Measurements from ENCODE around the gene ARPC5L.

Gene ARPC5L

GRCh38 chr9:124878518-124878917 lies 16.6 kb downstream of the ARPC5L start:
- Histone ChIP-seq H3K27me3 (ENCODE audit: control insufficient read depth in 1 of 2, insufficient read depth in 1 of 2, low read length in 2 of 2) (no peaks in the 10 kb centered on the region), H2BK120ac (ENCODE audit: low read depth, low read length) (no peak overlapping the region), H3K4me2 (ENCODE audit: low read length, poor library complexity, severe bottlenecking) (no peak overlapping the region), H3K9ac (ENCODE audit: low read length) (no peak overlapping the region), H2AK5ac (ENCODE audit: low read length, severe bottlenecking) (no peak overlapping the region), H3K27ac (ENCODE audit: low read length, poor library complexity, severe bottlenecking) (no peak overlapping the region), H3K36me3 (ENCODE audit: control insufficient read depth in 1 of 2, insufficient read depth in 2 of 2, low read depth in 1 of 2, low read length in 2 of 2) (peaks cover 78 to 91% of the 10 kb centered on the region in 2 experiments), H2BK12ac (ENCODE audit: low read length in 2 of 2) (no peak overlapping the region), H3K4me1 (ENCODE audit: control insufficient read depth, insufficient read depth, low read depth, low read length) (peaks cover 10% of the 10 kb centered on the region), H3K4me3 (ENCODE audit: insufficient read depth in 1 of 2, low read depth in 1 of 2, low read length in 2 of 2) (no peak overlapping the region), H2AFZ (ENCODE audit: low read depth, low read length) (no peak overlapping the region), H3K79me1 (replicated peaks; ENCODE audit: low read length, poor library complexity, severe bottlenecking) (peaks cover 19% of the 10 kb centered on the region), H2BK5ac (ENCODE audit: low read depth, low read length, poor library complexity, severe bottlenecking) (no peak overlapping the region), H4K8ac (ENCODE audit: low read length) (no peak overlapping the region), H2BK15ac (ENCODE audit: low read depth, poor library complexity, severe bottlenecking) (no peak overlapping the region), H3K4ac (ENCODE audit: low read depth in 1 of 2, low read length in 2 of 2) (no peak overlapping the region), H3K18ac (ENCODE audit: low read depth in 1 of 2, low read length in 2 of 2) (no peak overlapping the region), H3K14ac (ENCODE audit: low read length in 2 of 2) (no peak overlapping the region), H4K91ac (ENCODE audit: low read length) (no peak overlapping the region), H3K23ac (ENCODE audit: low read length in 2 of 2) (no peak overlapping the region), H3K9me3 (ENCODE audit: control insufficient read depth, low read length) (no peaks in the 10 kb centered on the region)
- WGBS: 91% methylated on average over 4 of the region's 6 CpGs
- DNase-seq: no peak

GRCh38 chr9:124879226-124879625 lies 17.3 kb downstream of the ARPC5L start:
- no peaks in the 10 kb centered on the region for H3K27me3 ChIP-seq (ENCODE audit: control insufficient read depth in 1 of 2, insufficient read depth in 1 of 2, low read length in 2 of 2)
- no peak overlapping the region for H2BK5ac ChIP-seq (ENCODE audit: low read depth, low read length, poor library complexity, severe bottlenecking)
- no peak overlapping the region for H2BK15ac ChIP-seq (ENCODE audit: low read depth, poor library complexity, severe bottlenecking)
- no peak overlapping the region for H3K14ac ChIP-seq (ENCODE audit: low read length in 2 of 2)
- H2BK120ac ChIP-seq (ENCODE audit: low read depth, low read length): no peak overlapping the region
- H2AFZ ChIP-seq (ENCODE audit: low read depth, low read length): no peak overlapping the region
- H3K23ac ChIP-seq (ENCODE audit: low read length in 2 of 2): no peak overlapping the region
- WGBS: 93% methylated on average over 10 of the region's 10 CpGs
- no peak overlapping the region for H2AK5ac ChIP-seq (ENCODE audit: low read length, severe bottlenecking)
- H3K9ac ChIP-seq (ENCODE audit: low read length): no peak overlapping the region
- H3K4me1 ChIP-seq (ENCODE audit: control insufficient read depth, insufficient read depth, low read depth, low read length): peaks cover 7% of the 10 kb centered on the region
- no peak for DNase-seq
- no peak overlapping the region for H3K27ac ChIP-seq (ENCODE audit: low read length, poor library complexity, severe bottlenecking)
- no peak overlapping the region for H2BK12ac ChIP-seq (ENCODE audit: low read length in 2 of 2)
- peaks cover 72 to 85% of the 10 kb centered on the region in 2 experiments for H3K36me3 ChIP-seq (ENCODE audit: control insufficient read depth in 1 of 2, insufficient read depth in 2 of 2, low read depth in 1 of 2, low read length in 2 of 2)
- no peak overlapping the region for H3K4me2 ChIP-seq (ENCODE audit: low read length, poor library complexity, severe bottlenecking)
- no peaks in the 10 kb centered on the region for H3K9me3 ChIP-seq (ENCODE audit: control insufficient read depth, low read length)
- H4K8ac ChIP-seq (ENCODE audit: low read length): no peak overlapping the region
- H3K4ac ChIP-seq (ENCODE audit: low read depth in 1 of 2, low read length in 2 of 2): no peak overlapping the region
- H4K91ac ChIP-seq (ENCODE audit: low read length): no peak overlapping the region
- no peak overlapping the region for H3K4me3 ChIP-seq (ENCODE audit: insufficient read depth in 1 of 2, low read depth in 1 of 2, low read length in 2 of 2)
- peaks cover 19% of the 10 kb centered on the region for H3K79me1 ChIP-seq (replicated peaks; ENCODE audit: low read length, poor library complexity, severe bottlenecking)
- no peak overlapping the region for H3K18ac ChIP-seq (ENCODE audit: low read depth in 1 of 2, low read length in 2 of 2)

GRCh38 chr9:124880501-124880900 lies 18.6 kb downstream of the ARPC5L start:
- Histone ChIP-seq H2BK120ac (ENCODE audit: low read depth, low read length) (no peak overlapping the region), H3K27ac (ENCODE audit: low read length, poor library complexity, severe bottlenecking) (no peak overlapping the region), H2AK5ac (ENCODE audit: low read length, severe bottlenecking) (no peak overlapping the region), H3K23ac (ENCODE audit: low read length in 2 of 2) (no peak overlapping the region), H3K4me3 (ENCODE audit: insufficient read depth in 1 of 2, low read depth in 1 of 2, low read length in 2 of 2) (no peak overlapping the region), H2BK5ac (ENCODE audit: low read depth, low read length, poor library complexity, severe bottlenecking) (no peak overlapping the region), H3K36me3 (ENCODE audit: control insufficient read depth in 1 of 2, insufficient read depth in 2 of 2, low read depth in 1 of 2, low read length in 2 of 2) (peaks cover 63 to 83% of the 10 kb centered on the region in 2 experiments), H3K9ac (ENCODE audit: low read length) (no peak overlapping the region), H2AFZ (ENCODE audit: low read depth, low read length) (no peak overlapping the region), H4K8ac (ENCODE audit: low read length) (no peak overlapping the region), H4K91ac (ENCODE audit: low read length) (no peak overlapping the region), H3K4ac (ENCODE audit: low read depth in 1 of 2, low read length in 2 of 2) (no peak overlapping the region), H3K79me1 (replicated peaks; ENCODE audit: low read length, poor library complexity, severe bottlenecking) (peaks cover 11% of the 10 kb centered on the region), H3K14ac (ENCODE audit: low read length in 2 of 2) (no peak overlapping the region), H3K4me2 (ENCODE audit: low read length, poor library complexity, severe bottlenecking) (no peak overlapping the region), H3K18ac (ENCODE audit: low read depth in 1 of 2, low read length in 2 of 2) (no peak overlapping the region), H3K4me1 (ENCODE audit: control insufficient read depth, insufficient read depth, low read depth, low read length) (peaks cover 7% of the 10 kb centered on the region), H3K27me3 (ENCODE audit: control insufficient read depth in 1 of 2, insufficient read depth in 1 of 2, low read length in 2 of 2) (no peaks in the 10 kb centered on the region), H2BK12ac (ENCODE audit: low read length in 2 of 2) (no peak overlapping the region), H2BK15ac (ENCODE audit: low read depth, poor library complexity, severe bottlenecking) (no peak overlapping the region), H3K9me3 (ENCODE audit: control insufficient read depth, low read length) (no peaks in the 10 kb centered on the region)
- WGBS: 80% methylated on average over 9 of the region's 9 CpGs
- no peak for DNase-seq

- peaks cover 7% of the 10 kb centered on the region for H3K4me1 ChIP-seq (ENCODE audit: control insufficient read depth, insufficient read depth, low read depth, low read length)
- no peak overlapping the region for H3K4ac ChIP-seq (ENCODE audit: low read depth in 1 of 2, low read length in 2 of 2)
- peaks cover 8% of the 10 kb centered on the region for H3K79me1 ChIP-seq (replicated peaks; ENCODE audit: low read length, poor library complexity, severe bottlenecking)
- H3K9me3 ChIP-seq (ENCODE audit: control insufficient read depth, low read length): no peaks in the 10 kb centered on the region
- no peak overlapping the region for H2AK5ac ChIP-seq (ENCODE audit: low read length, severe bottlenecking)
- no peak for DNase-seq
- no peak overlapping the region for H2BK120ac ChIP-seq (ENCODE audit: low read depth, low read length)
- no peak overlapping the region for H3K18ac ChIP-seq (ENCODE audit: low read depth in 1 of 2, low read length in 2 of 2)
- H3K27ac ChIP-seq (ENCODE audit: low read length, poor library complexity, severe bottlenecking): no peak overlapping the region
- H3K36me3 ChIP-seq (ENCODE audit: control insufficient read depth in 1 of 2, insufficient read depth in 2 of 2, low read depth in 1 of 2, low read length in 2 of 2): peaks cover 62 to 83% of the 10 kb centered on the region in 2 experiments
- H4K8ac ChIP-seq (ENCODE audit: low read length): no peak overlapping the region
- no peak overlapping the region for H3K23ac ChIP-seq (ENCODE audit: low read length in 2 of 2)
- H2BK12ac ChIP-seq (ENCODE audit: low read length in 2 of 2): no peak overlapping the region
- no peak overlapping the region for H3K4me3 ChIP-seq (ENCODE audit: insufficient read depth in 1 of 2, low read depth in 1 of 2, low read length in 2 of 2)
- no peak overlapping the region for H3K9ac ChIP-seq (ENCODE audit: low read length)
- H3K14ac ChIP-seq (ENCODE audit: low read length in 2 of 2): no peak overlapping the region
- no peak overlapping the region for H2BK5ac ChIP-seq (ENCODE audit: low read depth, low read length, poor library complexity, severe bottlenecking)
- WGBS: 94% methylated on average over 16 of the region's 16 CpGs
- no peak overlapping the region for H2AFZ ChIP-seq (ENCODE audit: low read depth, low read length)
- no peak overlapping the region for H3K4me2 ChIP-seq (ENCODE audit: low read length, poor library complexity, severe bottlenecking)
- no peak overlapping the region for H2BK15ac ChIP-seq (ENCODE audit: low read depth, poor library complexity, severe bottlenecking)
- H4K91ac ChIP-seq (ENCODE audit: low read length): no peak overlapping the region
- H3K27me3 ChIP-seq (ENCODE audit: control insufficient read depth in 1 of 2, insufficient read depth in 1 of 2, low read length in 2 of 2): no peaks in the 10 kb centered on the region
Observed at GRCh38 chr9:124881138-124881743, 19.3 kb downstream of the ARPC5L start.

All from mesenchymal stem cell (in vitro differentiated cells and primary cell).